ENCODE results near the gene RPAP3.

The RPAP3 gene

DNA sequence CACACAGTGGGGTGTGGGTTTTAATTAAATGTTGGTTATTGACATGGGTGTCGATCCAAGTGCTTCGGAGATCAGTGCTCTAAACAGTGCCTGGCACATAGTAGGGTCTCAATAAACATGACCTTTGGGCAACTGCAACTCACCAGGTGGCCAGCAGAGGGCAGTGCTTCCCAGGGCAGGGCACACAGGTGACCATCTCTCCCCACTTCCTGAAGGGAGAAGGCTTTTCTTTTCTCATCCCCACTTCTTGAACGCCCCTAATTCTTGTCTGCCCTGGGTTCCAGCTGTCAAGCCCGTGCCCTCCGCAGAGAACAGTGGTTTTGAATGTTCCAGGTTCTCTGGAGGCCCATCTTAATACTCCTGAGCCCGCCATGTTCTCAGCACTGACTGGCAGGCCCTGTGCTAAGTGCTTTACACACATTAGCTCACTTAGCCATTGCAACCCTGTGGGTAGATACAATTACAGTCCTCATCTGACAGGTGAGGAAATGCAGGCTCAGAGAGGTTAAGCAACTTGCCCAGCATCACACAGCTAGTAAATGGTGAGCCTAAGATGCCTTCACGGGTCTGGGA lies 36.5 kb upstream of the RPAP3 start:
- Histone ChIP-seq H3K9me3 (ENCODE audit: control insufficient read depth, low read length) (no peaks in the 10 kb centered on the region), H3K27ac (ENCODE audit: insufficient read depth, low read depth, low read length, poor library complexity, severe bottlenecking) (no peak overlapping the region)
- WGBS, 2 experiments = 73 to 74% methylated on average over 7 of the region's 7 CpGs

DNA sequence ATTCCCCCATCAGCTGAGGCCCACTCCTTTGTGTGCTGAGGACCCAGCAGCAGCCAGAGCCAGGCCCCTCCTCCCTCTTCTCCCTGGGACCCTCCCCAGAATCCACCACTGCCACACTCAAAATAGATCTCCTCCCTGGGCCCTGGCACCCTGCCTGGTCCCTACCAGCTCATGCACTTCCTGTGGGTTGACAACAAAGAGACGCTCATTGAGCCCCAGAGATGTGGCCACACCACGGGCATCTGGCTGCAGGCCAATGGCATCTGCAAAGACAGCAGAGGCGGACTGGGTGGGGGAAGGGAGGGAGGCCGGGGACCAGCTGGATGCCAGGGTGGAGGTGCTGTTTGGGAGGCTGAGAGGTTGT lies 35.5 kb upstream of the RPAP3 start:
- 69 to 72% methylated on average over 4 of the region's 4 CpGs for WGBS, 2 experiments
- no peak overlapping the region for H3K27ac ChIP-seq (ENCODE audit: insufficient read depth, low read depth, low read length, poor library complexity, severe bottlenecking)

More for the DNA sequence above, 36.5 kb upstream of the RPAP3 start:
- H3K27me3 ChIP-seq (ENCODE audit: control insufficient read depth, insufficient read depth, low read length, poor library complexity, severe bottlenecking) = no peaks in the 10 kb centered on the region
- peaks cover 15% of the 10 kb centered on the region for H3K4me1 ChIP-seq (ENCODE audit: control insufficient read depth, insufficient read depth, low read length)
- no peaks in the 10 kb centered on the region for H3K36me3 ChIP-seq (ENCODE audit: control insufficient read depth, insufficient read depth, low read length)
- H3K4me3 ChIP-seq (ENCODE audit: insufficient read depth, low read depth, low read length) = no peak overlapping the region

DNA sequence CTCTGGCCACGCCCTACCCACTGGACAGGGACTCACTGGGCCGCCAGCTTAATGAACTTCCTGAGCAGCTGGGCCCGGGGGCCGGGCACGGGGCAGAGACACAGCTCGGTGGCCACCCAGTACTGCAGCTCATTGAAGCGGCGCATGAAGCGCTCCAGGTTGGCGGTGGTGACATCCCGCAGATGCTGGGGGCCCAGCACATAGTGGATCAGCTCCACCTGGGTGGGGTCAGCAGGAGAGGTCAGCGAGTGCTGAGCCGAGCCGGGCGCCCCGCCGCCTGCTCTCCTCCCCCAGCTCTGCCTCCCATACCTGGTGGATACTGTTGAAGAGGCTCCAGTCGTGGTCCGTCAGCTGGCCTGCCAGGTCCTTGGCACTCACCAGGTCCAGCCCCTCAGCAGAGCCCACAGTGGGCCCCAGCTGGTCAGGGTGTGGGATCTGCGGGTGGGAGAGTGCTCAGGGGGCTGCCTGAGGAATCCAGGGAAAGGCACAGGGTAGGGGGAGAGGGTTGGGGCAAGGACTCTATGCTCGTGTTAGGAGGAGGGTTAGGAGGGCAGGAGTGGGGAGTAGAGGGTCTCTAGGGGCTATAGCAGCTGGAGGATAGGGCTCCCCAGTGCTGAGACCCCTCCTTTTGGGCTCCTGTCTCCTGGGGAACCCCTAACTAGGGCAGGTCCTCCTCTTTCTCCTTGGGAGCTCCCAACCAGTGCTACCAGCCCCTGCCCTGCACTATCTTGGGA lies 34.9 kb upstream of the RPAP3 start:
- Histone ChIP-seq H3K36me3 (ENCODE audit: control insufficient read depth, insufficient read depth, low read length) (no peaks in the 10 kb centered on the region), H3K4me1 (ENCODE audit: control insufficient read depth, insufficient read depth, low read length) (peaks cover 15% of the 10 kb centered on the region), H3K9me3 (ENCODE audit: control insufficient read depth, low read length) (no peaks in the 10 kb centered on the region), H3K4me3 (ENCODE audit: insufficient read depth, low read depth, low read length) (no peak overlapping the region), H3K27ac (ENCODE audit: insufficient read depth, low read depth, low read length, poor library complexity, severe bottlenecking) (no peak overlapping the region), H3K27me3 (ENCODE audit: control insufficient read depth, insufficient read depth, low read length, poor library complexity, severe bottlenecking) (no peaks in the 10 kb centered on the region)
- 89 to 90% methylated on average over 21 of the region's 21 CpGs for WGBS, 2 experiments

More for the DNA sequence above, 35.5 kb upstream of the RPAP3 start:
- Histone ChIP-seq H3K36me3 (ENCODE audit: control insufficient read depth, insufficient read depth, low read length) (no peaks in the 10 kb centered on the region), H3K27me3 (ENCODE audit: control insufficient read depth, insufficient read depth, low read length, poor library complexity, severe bottlenecking) (no peaks in the 10 kb centered on the region), H3K9me3 (ENCODE audit: control insufficient read depth, low read length) (no peaks in the 10 kb centered on the region), H3K4me1 (ENCODE audit: control insufficient read depth, insufficient read depth, low read length) (peaks cover 15% of the 10 kb centered on the region), H3K4me3 (ENCODE audit: insufficient read depth, low read depth, low read length) (no peak overlapping the region)

- Histone ChIP-seq H3K27ac (ENCODE audit: insufficient read depth, low read depth, low read length, poor library complexity, severe bottlenecking) (no peak overlapping the region), H3K9me3 (ENCODE audit: control insufficient read depth, low read length) (no peaks in the 10 kb centered on the region), H3K4me1 (ENCODE audit: control insufficient read depth, insufficient read depth, low read length) (peaks cover 16% of the 10 kb centered on the region), H3K36me3 (ENCODE audit: control insufficient read depth, insufficient read depth, low read length) (no peaks in the 10 kb centered on the region), H3K27me3 (ENCODE audit: control insufficient read depth, insufficient read depth, low read length, poor library complexity, severe bottlenecking) (no peaks in the 10 kb centered on the region), H3K4me3 (ENCODE audit: insufficient read depth, low read depth, low read length) (no peak overlapping the region)
- WGBS, 2 experiments = 83 to 86% methylated on average over 12 of the region's 12 CpGs
These were observed 34.1 kb upstream of the RPAP3 start for GRCh38 chr12:47739979-47740378.

DNA sequence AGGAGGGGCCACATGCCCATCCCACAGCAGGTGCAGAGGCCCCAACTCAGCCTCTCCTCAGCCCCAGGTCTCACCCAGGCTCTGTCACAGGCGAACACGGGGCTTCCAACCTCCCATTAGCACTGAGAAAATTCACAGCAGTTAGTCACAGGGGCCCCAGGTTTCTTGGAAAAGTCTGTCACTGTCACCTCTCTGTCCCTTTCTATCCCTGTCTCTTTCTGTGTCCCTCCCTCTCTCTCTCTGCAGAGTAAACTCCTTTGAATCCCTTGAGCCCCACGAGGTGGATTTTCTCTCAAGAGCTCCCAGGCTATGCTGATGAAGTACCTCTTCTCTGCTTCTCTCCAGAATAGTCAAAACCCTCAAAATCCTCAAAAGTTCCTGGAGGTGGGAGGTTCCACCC lies 33.5 kb upstream of the RPAP3 start:
- no peak overlapping the region for H3K4me3 ChIP-seq (ENCODE audit: insufficient read depth, low read depth, low read length)
- 76 to 84% methylated on average over 3 of the region's 3 CpGs for WGBS, 2 experiments
- peaks cover 20% of the 10 kb centered on the region for H3K4me1 ChIP-seq (ENCODE audit: control insufficient read depth, insufficient read depth, low read length)
- H3K27me3 ChIP-seq (ENCODE audit: control insufficient read depth, insufficient read depth, low read length, poor library complexity, severe bottlenecking) = no peaks in the 10 kb centered on the region
- no peaks in the 10 kb centered on the region for H3K36me3 ChIP-seq (ENCODE audit: control insufficient read depth, insufficient read depth, low read length)
- no peaks in the 10 kb centered on the region for H3K9me3 ChIP-seq (ENCODE audit: control insufficient read depth, low read length)
- no peak overlapping the region for H3K27ac ChIP-seq (ENCODE audit: insufficient read depth, low read depth, low read length, poor library complexity, severe bottlenecking)

- H3K4me1 ChIP-seq (ENCODE audit: control insufficient read depth, insufficient read depth, low read length) = peaks cover 20% of the 10 kb centered on the region
- H3K36me3 ChIP-seq (ENCODE audit: control insufficient read depth, insufficient read depth, low read length) = no peaks in the 10 kb centered on the region
- WGBS, 2 experiments = 93 to 95% methylated on average over 16 to 17 of the region's 17 CpGs
- H3K4me3 ChIP-seq (ENCODE audit: insufficient read depth, low read depth, low read length) = no peak overlapping the region
- H3K9me3 ChIP-seq (ENCODE audit: control insufficient read depth, low read length) = no peaks in the 10 kb centered on the region
- no peak overlapping the region for H3K27ac ChIP-seq (ENCODE audit: insufficient read depth, low read depth, low read length, poor library complexity, severe bottlenecking)
- no peaks in the 10 kb centered on the region for H3K27me3 ChIP-seq (ENCODE audit: control insufficient read depth, insufficient read depth, low read length, poor library complexity, severe bottlenecking)
These were observed 32.2 kb upstream of the RPAP3 start for GRCh38 chr12:47737936-47738594.

DNA sequence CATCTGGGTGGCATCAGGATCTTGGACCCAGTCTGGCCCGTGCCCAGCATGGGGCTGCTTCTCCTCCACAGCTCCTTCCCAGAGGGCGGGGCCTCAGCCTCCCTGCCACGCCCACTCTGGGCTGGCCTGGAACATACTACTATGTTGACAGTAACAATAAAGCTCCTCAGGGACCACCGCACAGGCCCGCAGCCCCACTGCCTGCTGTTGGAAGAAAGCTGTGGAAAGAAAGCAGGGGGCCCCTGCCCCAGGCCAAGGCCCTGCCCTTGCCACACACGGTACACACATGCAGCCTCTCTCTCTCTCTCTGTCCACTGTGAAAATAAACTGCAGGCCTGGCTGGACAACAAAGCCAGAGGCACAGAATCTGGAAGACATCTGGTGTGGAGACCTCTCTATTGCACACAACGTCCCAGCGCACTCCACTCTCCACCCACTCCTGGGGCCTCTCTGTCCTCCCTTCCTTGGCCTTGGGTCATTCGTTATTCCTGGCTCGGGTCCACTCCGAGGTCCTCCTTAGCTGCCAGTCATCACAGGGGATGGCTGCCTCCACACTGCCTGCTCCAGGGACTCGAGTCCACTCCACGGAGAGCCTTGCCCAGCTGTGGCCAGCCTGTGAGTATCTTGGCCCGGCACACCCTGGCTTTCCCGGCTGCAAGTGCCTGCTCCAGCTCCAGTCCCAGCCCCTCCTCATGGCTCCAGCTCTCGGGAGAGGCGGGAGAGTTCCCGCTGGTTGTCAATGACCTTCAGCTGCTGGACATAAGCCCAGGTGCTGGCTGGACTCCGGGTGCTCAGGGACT lies 31.2 kb upstream of the RPAP3 start:
- no peaks in the 10 kb centered on the region for H3K36me3 ChIP-seq (ENCODE audit: control insufficient read depth, insufficient read depth, low read length)
- no peaks in the 10 kb centered on the region for H3K9me3 ChIP-seq (ENCODE audit: control insufficient read depth, low read length)
- H3K4me3 ChIP-seq (ENCODE audit: insufficient read depth, low read depth, low read length) = no peak overlapping the region
- WGBS, 2 experiments = 89 to 93% methylated on average over 19 of the region's 19 CpGs
- no peaks in the 10 kb centered on the region for H3K27me3 ChIP-seq (ENCODE audit: control insufficient read depth, insufficient read depth, low read length, poor library complexity, severe bottlenecking)
- no peak overlapping the region for H3K27ac ChIP-seq (ENCODE audit: insufficient read depth, low read depth, low read length, poor library complexity, severe bottlenecking)
- H3K4me1 ChIP-seq (ENCODE audit: control insufficient read depth, insufficient read depth, low read length) = peaks cover 20% of the 10 kb centered on the region

- H3K27me3 ChIP-seq (ENCODE audit: control insufficient read depth, insufficient read depth, low read length, poor library complexity, severe bottlenecking) = no peaks in the 10 kb centered on the region
- H3K27ac ChIP-seq (ENCODE audit: insufficient read depth, low read depth, low read length, poor library complexity, severe bottlenecking) = no peak overlapping the region
- H3K4me1 ChIP-seq (ENCODE audit: control insufficient read depth, insufficient read depth, low read length) = peaks cover 20% of the 10 kb centered on the region
- no peaks in the 10 kb centered on the region for H3K9me3 ChIP-seq (ENCODE audit: control insufficient read depth, low read length)
- no peaks in the 10 kb centered on the region for H3K36me3 ChIP-seq (ENCODE audit: control insufficient read depth, insufficient read depth, low read length)
- WGBS, 2 experiments = 93 to 94% methylated on average over 4 of the region's 4 CpGs
- H3K4me3 ChIP-seq (ENCODE audit: insufficient read depth, low read depth, low read length) = no peak overlapping the region
These were observed 30.4 kb upstream of the RPAP3 start for GRCh38 chr12:47736216-47736615.

DNA sequence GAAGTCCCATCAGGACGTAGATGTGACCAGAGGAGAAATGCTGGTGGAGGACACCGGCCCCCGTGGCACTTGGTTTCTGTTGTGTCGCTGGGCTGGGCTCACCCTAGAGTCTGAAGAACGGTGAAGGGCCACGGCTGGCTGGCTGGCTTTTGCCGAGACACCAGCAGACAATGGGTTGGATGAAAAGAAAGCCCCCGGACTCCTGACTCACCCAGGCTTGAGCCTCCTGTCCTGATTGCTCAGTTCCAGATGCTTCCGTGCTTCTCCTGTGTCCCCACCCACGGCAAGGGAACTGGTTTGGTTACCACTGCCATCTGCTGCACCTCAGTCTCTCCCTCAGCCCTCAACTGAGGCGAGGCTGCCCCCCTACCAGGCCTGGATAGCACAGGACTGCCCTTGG lies 29.8 kb upstream of the RPAP3 start:
- H3K36me3 ChIP-seq (ENCODE audit: control insufficient read depth, insufficient read depth, low read length) = no peaks in the 10 kb centered on the region
- 93 to 94% methylated on average over 11 of the region's 11 CpGs for WGBS, 2 experiments
- H3K9me3 ChIP-seq (ENCODE audit: control insufficient read depth, low read length) = no peaks in the 10 kb centered on the region
- H3K27me3 ChIP-seq (ENCODE audit: control insufficient read depth, insufficient read depth, low read length, poor library complexity, severe bottlenecking) = no peaks in the 10 kb centered on the region
- peaks cover 16% of the 10 kb centered on the region for H3K4me1 ChIP-seq (ENCODE audit: control insufficient read depth, insufficient read depth, low read length)
- H3K27ac ChIP-seq (ENCODE audit: insufficient read depth, low read depth, low read length, poor library complexity, severe bottlenecking) = no peak overlapping the region
- H3K4me3 ChIP-seq (ENCODE audit: insufficient read depth, low read depth, low read length) = no peak overlapping the region

Data from ectodermal cell (in vitro differentiated cells).